DND-41 (cell line): Measurements from ENCODE around the gene LTBP1.

Experiments used
- ATAC-seq: fragments of 200-7000 bp; cut with Tn5 transposase; 3 replicates; pipeline ENCODE4 v1.9.1; 2021; ENCODE audit warnings: low read depth; ENCODE audit not compliant: insufficient read depth
- DNase-seq: peaks from one replicate; pipeline ENCODE4 v3.0.0-alpha.2; 2020
- H2AFZ ChIP-seq: 2 replicates; pipeline ENCODE4 v1.6.0; 2012; ENCODE audit warnings: low read depth, low read length
- H3K27ac ChIP-seq: 2 replicates; pipeline ENCODE4 v1.5.1; 2012; ENCODE audit warnings: low read length, inconsistent platforms
- H3K27me3 ChIP-seq: fragments of 200-600 bp; sonication (generic); 2 replicates; pipeline ENCODE4 v1.6.0; 2012; ENCODE audit warnings: low read length, mild to moderate bottlenecking, inconsistent platforms; ENCODE audit not compliant: insufficient read depth, poor library complexity
- H3K36me3 ChIP-seq: 2 replicates; pipeline ENCODE4 v1.5.1; 2012; ENCODE audit warnings: low read length, inconsistent platforms; ENCODE audit not compliant: insufficient read depth
- H3K4me1 ChIP-seq: 2 replicates; pipeline ENCODE4 v1.5.1; 2012; ENCODE audit warnings: mild to moderate bottlenecking, low read length; ENCODE audit not compliant: insufficient read depth
- H3K4me2 ChIP-seq: 2 replicates; pipeline ENCODE4 v1.6.0; 2012; ENCODE audit warnings: mild to moderate bottlenecking, moderate library complexity, low read length, inconsistent platforms; ENCODE audit not compliant: insufficient read depth
- H3K4me3 ChIP-seq, 2 experiments: fragments of 200-600 bp in 1 of 2; shearing (Covaris generic) in 1 of 2; 2 replicates each; pipeline ENCODE4 v1.5.1; 2012 to 2016; ENCODE audit warnings: inconsistent platforms in 2 of 2, low read length in 2 of 2, mild to moderate bottlenecking in 2 of 2, low read depth in 1 of 2, moderate library complexity in 1 of 2
- H3K79me2 ChIP-seq: 2 replicates; pipeline ENCODE4 v1.6.0; 2012; ENCODE audit warnings: low read length, inconsistent platforms; ENCODE audit not compliant: insufficient read depth
- H3K9ac ChIP-seq: 2 replicates; pipeline ENCODE4 v1.6.0; 2012; ENCODE audit warnings: low read depth, mild to moderate bottlenecking, inconsistent platforms, low read length, moderate library complexity
- H3K9me3 ChIP-seq: 2 replicates; pipeline ENCODE4 v1.5.1; 2012; ENCODE audit warnings: low read length, moderate library complexity, mild to moderate bottlenecking, inconsistent platforms; ENCODE audit not compliant: insufficient read depth, severe bottlenecking
- H4K20me1 ChIP-seq: 2 replicates; pipeline ENCODE4 v1.6.0; 2012; ENCODE audit warnings: low read length; ENCODE audit not compliant: insufficient read depth
- CTCF ChIP-seq: IDR thresholded peaks from 2 replicates; pipeline ENCODE4 v1.5.1; 2012; ENCODE audit warnings: borderline replicate concordance, low read length, moderate library complexity, mild to moderate bottlenecking; ENCODE audit not compliant: poor library complexity, severe bottlenecking; ENCODE audit errors: extremely low read depth
- EZH2 ChIP-seq: IDR thresholded peaks from 3 replicates; pipeline ENCODE4 v1.6.1; 2012; ENCODE audit warnings: borderline replicate concordance, low read depth, mild to moderate bottlenecking, moderate library complexity, low read length, inconsistent platforms; ENCODE audit not compliant: severe bottlenecking

The LTBP1 gene

GRCh38 chr2:33011941-33012340, 65.2 kb downstream of the LTBP1 start:
- Histone ChIP-seq H3K9ac (no peak overlapping the region), H3K79me2 (no peaks in the 10 kb centered on the region), H2AFZ (no peak overlapping the region), H3K4me3 (no peak overlapping the region), H3K27ac (no peak overlapping the region), H3K4me2 (no peak overlapping the region), H3K27me3 (no peaks in the 10 kb centered on the region), H3K4me1 (no peaks in the 10 kb centered on the region), H4K20me1 (no peaks in the 10 kb centered on the region), H3K36me3 (no peaks in the 10 kb centered on the region), H3K9me3 (no peaks in the 10 kb centered on the region)
- no peak for TF ChIP-seq CTCF
- DNase-seq: no peak
- no peak for ATAC-seq

- TF ChIP-seq EZH2 (no peak), CTCF (no peak)
- Histone ChIP-seq H3K36me3 (no peaks in the 10 kb centered on the region), H3K79me2 (no peaks in the 10 kb centered on the region), H2AFZ (no peak overlapping the region), H3K9me3 (no peaks in the 10 kb centered on the region), H3K27ac (no peak overlapping the region), H3K4me2 (no peak overlapping the region), H3K4me3 (no peak overlapping the region), H3K4me1 (no peaks in the 10 kb centered on the region), H3K27me3 (no peaks in the 10 kb centered on the region), H4K20me1 (no peaks in the 10 kb centered on the region), H3K9ac (no peak overlapping the region)
- DNase-seq (no peak), ATAC-seq (no peak)
These were observed 66.9 kb downstream of the LTBP1 start for GRCh38 chr2:33013684-33014110.

- ATAC-seq: no peak
These were observed 67.5 kb downstream of the LTBP1 start for GRCh38 chr2:33014268-33014667.

More at GRCh38 chr2:33014268-33014667, 67.5 kb downstream of the LTBP1 start:
- Histone ChIP-seq H3K36me3 (no peaks in the 10 kb centered on the region), H2AFZ (no peak overlapping the region), H3K4me2 (no peak overlapping the region), H3K27me3 (no peaks in the 10 kb centered on the region), H3K9me3 (no peaks in the 10 kb centered on the region), H4K20me1 (no peaks in the 10 kb centered on the region), H3K4me1 (no peaks in the 10 kb centered on the region), H3K4me3 (no peak overlapping the region), H3K79me2 (no peaks in the 10 kb centered on the region), H3K9ac (no peak overlapping the region), H3K27ac (no peak overlapping the region)
- TF ChIP-seq EZH2: no peak
- no peak for TF ChIP-seq CTCF
- DNase-seq: no peak
